22Rv1 (cell line): Measurements from ENCODE around the gene DNAJC12.

ENCODE experiments used
- ZFX ChIP-seq: fragments of 450-650 bp; IDR thresholded peaks from 2 replicates; pipeline ENCODE4 v1.6.1; 2017; ENCODE audit warnings: antibody characterized with exemption, borderline replicate concordance
- TF ChIP-seq, protein P1 (sequence below): fragments of 450-650 bp; IDR thresholded peaks from 2 replicates; pipeline ENCODE4 v1.5.1; 2017; ENCODE audit warnings: mild to moderate bottlenecking

DNA sequence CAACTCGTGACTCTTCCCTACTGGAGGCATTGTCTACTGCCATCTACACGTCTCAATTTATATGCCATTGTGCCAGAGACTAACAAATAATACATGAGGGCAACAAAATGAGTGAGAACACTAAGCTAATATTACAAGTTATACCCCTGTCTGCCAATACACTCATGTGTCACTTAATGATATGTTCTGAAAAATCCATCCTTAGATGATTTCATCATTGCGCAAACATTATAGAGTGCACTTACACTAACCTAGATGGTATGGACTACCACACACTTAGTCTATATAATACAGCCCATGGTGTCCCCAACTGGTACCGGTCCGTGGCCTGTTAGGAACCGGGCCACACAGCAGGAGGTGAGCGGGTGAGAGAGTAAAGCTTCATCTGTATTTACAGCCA is 77.7 kb downstream of the DNAJC12 start:
- TF ChIP-seq, protein P1, sequence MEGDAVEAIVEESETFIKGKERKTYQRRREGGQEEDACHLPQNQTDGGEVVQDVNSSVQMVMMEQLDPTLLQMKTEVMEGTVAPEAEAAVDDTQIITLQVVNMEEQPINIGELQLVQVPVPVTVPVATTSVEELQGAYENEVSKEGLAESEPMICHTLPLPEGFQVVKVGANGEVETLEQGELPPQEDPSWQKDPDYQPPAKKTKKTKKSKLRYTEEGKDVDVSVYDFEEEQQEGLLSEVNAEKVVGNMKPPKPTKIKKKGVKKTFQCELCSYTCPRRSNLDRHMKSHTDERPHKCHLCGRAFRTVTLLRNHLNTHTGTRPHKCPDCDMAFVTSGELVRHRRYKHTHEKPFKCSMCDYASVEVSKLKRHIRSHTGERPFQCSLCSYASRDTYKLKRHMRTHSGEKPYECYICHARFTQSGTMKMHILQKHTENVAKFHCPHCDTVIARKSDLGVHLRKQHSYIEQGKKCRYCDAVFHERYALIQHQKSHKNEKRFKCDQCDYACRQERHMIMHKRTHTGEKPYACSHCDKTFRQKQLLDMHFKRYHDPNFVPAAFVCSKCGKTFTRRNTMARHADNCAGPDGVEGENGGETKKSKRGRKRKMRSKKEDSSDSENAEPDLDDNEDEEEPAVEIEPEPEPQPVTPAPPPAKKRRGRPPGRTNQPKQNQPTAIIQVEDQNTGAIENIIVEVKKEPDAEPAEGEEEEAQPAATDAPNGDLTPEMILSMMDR, result no peak
- TF ChIP-seq ZFX, result no peak
